Gastrocnemius medialis (tissue), 4 donors: ENCODE measurements around the gene MTX3. TPM values are rescaled to one million over a fixed set of nuclear protein-coding genes. Genes with fewer than 3 reads are reported as not detected.

Experiments
- ATAC-seq, 2 donors: fragments of 150-250 bp; one replicate each; pipeline ENCODE4 v1.9.1; 2016
- DNase-seq, 2 donors: peaks; one replicate each; pipeline ENCODE4 v3.0.0-alpha.2; 2019
- H3K27ac ChIP-seq, 4 donors: fragments of 200-600 bp; sonication (generic); 1 replicate in 1 of 4; 2 replicates in 3 of 4; pipeline ENCODE4 v1.5.1; 2016 to 2018; ENCODE audit warnings: mild to moderate bottlenecking in 2 of 4, moderate library complexity in 1 of 4
- H3K27me3 ChIP-seq, 3 donors: fragments of 200-600 bp; sonication (generic) in 2 of 3; 1 replicate in 1 of 3; 2 replicates in 2 of 3; pipeline versions ENCODE4 v1.5.1 to v1.6.0; 2016 to 2019; ENCODE audit warnings: mild to moderate bottlenecking in 1 of 3, moderate library complexity in 1 of 3
- H3K36me3 ChIP-seq, 2 donors: fragments of 200-600 bp; sonication (generic) in 1 of 2; one replicate each; pipeline ENCODE4 v1.5.1; 2017 to 2018
- H3K4me1 ChIP-seq, 2 donors: fragments of 200-600 bp; sonication (generic) in 1 of 2; one replicate each; pipeline ENCODE4 v1.5.1; 2016 to 2017; ENCODE audit warnings: mild to moderate bottlenecking in 2 of 2
- H3K4me3 ChIP-seq, 4 donors: fragments of 200-600 bp; sonication (generic) in 3 of 4; 1 replicate in 1 of 4; 2 replicates in 3 of 4; pipeline ENCODE4 v1.5.1; 2016 to 2019; ENCODE audit warnings: mild to moderate bottlenecking in 2 of 4
- H3K9me3 ChIP-seq, 3 donors: fragments of 200-600 bp; sonication (generic) in 2 of 3; 1 replicate in 1 of 3; 2 replicates in 2 of 3; pipeline ENCODE4 v1.5.1; 2016 to 2019
- POLR2A ChIP-seq, 2 donors: fragments of 450-650 bp; IDR thresholded peaks; one replicate each; pipeline ENCODE4 v1.6.1; 2017; ENCODE audit warnings: antibody characterized with exemption in 2 of 2, mild to moderate bottlenecking in 2 of 2, moderate library complexity in 2 of 2
- in situ Hi-C, 4 donors: fragments of 200-750 bp; cut with MboI; loops; one replicate each; pipeline versions ENCODE4 v1.15.0 to v1.8.0; 2017; ENCODE audit warnings: low sequenced_read_pairs in 4 of 4
- intact Hi-C: fragments of 100-400 bp; cut with DNase I; formaldehyde crosslinking; loops from one replicate; pipeline ENCODE4 v1.15.1; 2023; ENCODE audit warnings: low total_unique reads
- total RNA-seq, 4 donors: library from RNA; depleted of rRNA; stranded (reverse); fragments of >200 nt; gene quantifications; one replicate each; pipeline versions ENCODE4 v1.1.0 to v1.2.3, GENCODE V29; 2016
- TF ChIP-seq, protein P1 (sequence below), 5 experiments: fragments of 450-650 bp in 3 of 5; fragments of 200-600 bp in 2 of 5; sonication (generic) in 2 of 5; IDR thresholded peaks in 4 of 5; conservative IDR thresholded peaks in 1 of 5; 1 replicate in 4 of 5; 2 replicates in 1 of 5; pipeline ENCODE4 v1.5.1; 2016 to 2019; ENCODE audit warnings: antibody characterized with exemption in 5 of 5, mild to moderate bottlenecking in 3 of 5, moderate library complexity in 3 of 5

MTX3 gene
- total RNA-seq, 4 donors from 2014 or later: 8.2 to 29.3 (median 10.8) TPM

DNA sequence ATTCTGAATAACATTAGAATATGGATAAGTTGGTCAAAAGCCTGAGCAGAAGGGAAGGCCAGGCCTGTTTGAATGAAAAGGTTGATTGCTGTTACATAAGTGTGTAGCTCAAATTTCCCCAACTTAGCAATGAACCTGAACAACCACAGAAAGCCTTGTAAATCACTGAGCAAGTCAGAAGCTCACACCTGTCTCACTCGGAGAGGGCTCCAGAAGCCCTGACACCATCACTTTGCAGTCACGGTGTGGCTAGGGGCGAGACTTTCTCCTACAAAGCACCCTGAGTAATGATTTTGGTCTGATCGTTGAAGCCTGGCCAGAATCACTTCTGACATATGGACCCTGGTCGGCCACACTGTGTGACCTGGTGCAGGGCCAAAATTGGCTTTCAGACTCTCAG, 62.0 kb downstream of the MTX3 start:
- Histone ChIP-seq H3K4me3 (no peak overlapping the region), H3K4me1 (peaks cover 0 to 11% of the 10 kb centered on the region in 2 donors), H3K36me3 (no peaks in the 10 kb centered on the region), H3K9me3 (no peaks in the 10 kb centered on the region), H3K27ac (no peak overlapping the region), H3K27me3 (no peaks in the 10 kb centered on the region)
- intact Hi-C loops: no loop called here
- ATAC-seq: peak; percentile 76 to 85
- TF ChIP-seq, protein P1, sequence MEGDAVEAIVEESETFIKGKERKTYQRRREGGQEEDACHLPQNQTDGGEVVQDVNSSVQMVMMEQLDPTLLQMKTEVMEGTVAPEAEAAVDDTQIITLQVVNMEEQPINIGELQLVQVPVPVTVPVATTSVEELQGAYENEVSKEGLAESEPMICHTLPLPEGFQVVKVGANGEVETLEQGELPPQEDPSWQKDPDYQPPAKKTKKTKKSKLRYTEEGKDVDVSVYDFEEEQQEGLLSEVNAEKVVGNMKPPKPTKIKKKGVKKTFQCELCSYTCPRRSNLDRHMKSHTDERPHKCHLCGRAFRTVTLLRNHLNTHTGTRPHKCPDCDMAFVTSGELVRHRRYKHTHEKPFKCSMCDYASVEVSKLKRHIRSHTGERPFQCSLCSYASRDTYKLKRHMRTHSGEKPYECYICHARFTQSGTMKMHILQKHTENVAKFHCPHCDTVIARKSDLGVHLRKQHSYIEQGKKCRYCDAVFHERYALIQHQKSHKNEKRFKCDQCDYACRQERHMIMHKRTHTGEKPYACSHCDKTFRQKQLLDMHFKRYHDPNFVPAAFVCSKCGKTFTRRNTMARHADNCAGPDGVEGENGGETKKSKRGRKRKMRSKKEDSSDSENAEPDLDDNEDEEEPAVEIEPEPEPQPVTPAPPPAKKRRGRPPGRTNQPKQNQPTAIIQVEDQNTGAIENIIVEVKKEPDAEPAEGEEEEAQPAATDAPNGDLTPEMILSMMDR (IDR thresholded peaks at IDR 0.05 in 4 of 5, conservative IDR thresholded peaks at IDR 0.05 in 1 of 5): no peak
- no peak for TF ChIP-seq POLR2A (IDR thresholded peaks at IDR 0.05)
- in situ Hi-C loops: no loop called here
- no peak for DNase-seq

Other genes with a start within 250 kb of the MTX3 start
- 100 to 1,000 TPM in 1 of 4 donors, 10 to 100 TPM in 3; 23.3 to 336 (median 38.4) TPM for gene THBS4, start 44.1 kb upstream of the MTX3 start, total RNA-seq